SK-N-SH (cell line): ENCODE measurements around the gene ZNF816.

Experiments
- ELF1 ChIP-seq: IDR thresholded peaks from 2 replicates; pipeline ENCODE4 v1.4.0; 2012
- GABPA ChIP-seq: IDR thresholded peaks from 2 replicates; pipeline ENCODE4 v1.4.0; 2012; ENCODE audit warnings: low read depth, mild to moderate bottlenecking
- JUND ChIP-seq: IDR thresholded peaks from 2 replicates; pipeline ENCODE4 v1.4.0; 2012
- MAX ChIP-seq: IDR thresholded peaks from 2 replicates; pipeline ENCODE4 v1.4.0; 2012; ENCODE audit warnings: low read depth
- POLR2AphosphoS5 ChIP-seq: IDR thresholded peaks from 2 replicates; pipeline ENCODE4 v1.6.1; 2012; ENCODE audit warnings: low read depth, low read length
- REST ChIP-seq: IDR thresholded peaks from 2 replicates; pipeline ENCODE4 v1.6.1; 2012; ENCODE audit warnings: mild to moderate bottlenecking, low read depth, low read length, moderate library complexity
- SIN3A ChIP-seq: IDR thresholded peaks from 2 replicates; pipeline ENCODE4 v1.6.1; 2012; ENCODE audit warnings: low read depth, mild to moderate bottlenecking, low read length, moderate library complexity, borderline replicate concordance
- SMC3 ChIP-seq: IDR thresholded peaks from 2 replicates; pipeline ENCODE4 v1.6.1; 2012; ENCODE audit warnings: low read depth, low read length, improper control_type of control experiment
- TAF1 ChIP-seq: IDR thresholded peaks from 2 replicates; pipeline ENCODE4 v1.6.1; 2012; ENCODE audit warnings: low read depth, mild to moderate bottlenecking, low read length, moderate library complexity, borderline replicate concordance
- TCF12 ChIP-seq: IDR thresholded peaks from 2 replicates; pipeline ENCODE4 v1.4.0; 2012
- TF ChIP-seq, protein P1 (sequence below): fragments of 200-600 bp; sonication (generic); IDR thresholded peaks from 2 replicates; pipeline ENCODE4 v1.6.1; 2017; ENCODE audit warnings: antibody characterized with exemption, mild to moderate bottlenecking, moderate library complexity

- TF ChIP-seq TAF1: no peak
- TF ChIP-seq, protein P1, sequence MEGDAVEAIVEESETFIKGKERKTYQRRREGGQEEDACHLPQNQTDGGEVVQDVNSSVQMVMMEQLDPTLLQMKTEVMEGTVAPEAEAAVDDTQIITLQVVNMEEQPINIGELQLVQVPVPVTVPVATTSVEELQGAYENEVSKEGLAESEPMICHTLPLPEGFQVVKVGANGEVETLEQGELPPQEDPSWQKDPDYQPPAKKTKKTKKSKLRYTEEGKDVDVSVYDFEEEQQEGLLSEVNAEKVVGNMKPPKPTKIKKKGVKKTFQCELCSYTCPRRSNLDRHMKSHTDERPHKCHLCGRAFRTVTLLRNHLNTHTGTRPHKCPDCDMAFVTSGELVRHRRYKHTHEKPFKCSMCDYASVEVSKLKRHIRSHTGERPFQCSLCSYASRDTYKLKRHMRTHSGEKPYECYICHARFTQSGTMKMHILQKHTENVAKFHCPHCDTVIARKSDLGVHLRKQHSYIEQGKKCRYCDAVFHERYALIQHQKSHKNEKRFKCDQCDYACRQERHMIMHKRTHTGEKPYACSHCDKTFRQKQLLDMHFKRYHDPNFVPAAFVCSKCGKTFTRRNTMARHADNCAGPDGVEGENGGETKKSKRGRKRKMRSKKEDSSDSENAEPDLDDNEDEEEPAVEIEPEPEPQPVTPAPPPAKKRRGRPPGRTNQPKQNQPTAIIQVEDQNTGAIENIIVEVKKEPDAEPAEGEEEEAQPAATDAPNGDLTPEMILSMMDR: no peak
- no peak for TF ChIP-seq ELF1
- TF ChIP-seq JUND: no peak
- TF ChIP-seq SIN3A: no peak
- no peak for TF ChIP-seq GABPA
- no peak for TF ChIP-seq REST
- TF ChIP-seq TCF12: no peak
- no peak for TF ChIP-seq SMC3
- TF ChIP-seq POLR2AphosphoS5: no peak
- no peak for TF ChIP-seq MAX
Observed at GRCh38 chr19:52938761-52939160, 23.9 kb downstream of the ZNF816 start.
